HFFc6 (cell line): ENCODE data around the gene ARFGAP3. TPM values are rescaled to one million over a fixed set of nuclear protein-coding genes. Genes with fewer than 3 reads are reported as not detected.

Experiments
- DNase-seq: peaks from one replicate; pipeline ENCODE4 v3.0.0-alpha.2; 2018
- H3K27ac Mint-ChIP-seq: 2 replicates; pipeline ENCODE4 v1.8.0; 2020; ENCODE audit warnings: mild to moderate bottlenecking, mixed read lengths
- H3K27me3 Mint-ChIP-seq: 2 replicates; pipeline ENCODE4 v1.8.0; 2021; ENCODE audit warnings: mild to moderate bottlenecking, moderate library complexity, mixed read lengths; ENCODE audit not compliant: insufficient read depth
- H3K36me3 Mint-ChIP-seq: 2 replicates; pipeline ENCODE4 v1.8.0; 2021; ENCODE audit warnings: low read depth, mixed read lengths
- H3K4me1 Mint-ChIP-seq: 2 replicates; pipeline ENCODE4 v1.8.0; 2020; ENCODE audit warnings: low read depth, mixed read lengths
- H3K4me3 Mint-ChIP-seq: 2 replicates; pipeline ENCODE4 v1.8.0; 2020; ENCODE audit warnings: mild to moderate bottlenecking, moderate library complexity, mixed read lengths
- H3K9me3 Mint-ChIP-seq: 2 replicates; pipeline ENCODE4 v1.8.0; 2020; ENCODE audit warnings: mild to moderate bottlenecking, mixed read lengths
- total RNA-seq, 6 experiments: library from RNA; stranded (reverse); fragmentation: NEBNext Ultra II Directional; extraction: Animal tissue kit (Norgen Biotek cat#: 25700); gene quantifications; 2 replicates in 1 of 6; 3 replicates in 5 of 6; pipeline ENCODE4 v1.2.3, GENCODE V29; 2021
- TF ChIP-seq, protein P1 (sequence below): fragments of 200-600 bp; sonication (generic); IDR thresholded peaks from 2 replicates; pipeline ENCODE4 v1.5.0; 2021; ENCODE audit warnings: antibody characterized with exemption, mild to moderate bottlenecking

Gene ARFGAP3
- total RNA-seq, 6 experiments from 2014 or later: 62.6 to 77.7 (median 66.8) TPM

DNA sequence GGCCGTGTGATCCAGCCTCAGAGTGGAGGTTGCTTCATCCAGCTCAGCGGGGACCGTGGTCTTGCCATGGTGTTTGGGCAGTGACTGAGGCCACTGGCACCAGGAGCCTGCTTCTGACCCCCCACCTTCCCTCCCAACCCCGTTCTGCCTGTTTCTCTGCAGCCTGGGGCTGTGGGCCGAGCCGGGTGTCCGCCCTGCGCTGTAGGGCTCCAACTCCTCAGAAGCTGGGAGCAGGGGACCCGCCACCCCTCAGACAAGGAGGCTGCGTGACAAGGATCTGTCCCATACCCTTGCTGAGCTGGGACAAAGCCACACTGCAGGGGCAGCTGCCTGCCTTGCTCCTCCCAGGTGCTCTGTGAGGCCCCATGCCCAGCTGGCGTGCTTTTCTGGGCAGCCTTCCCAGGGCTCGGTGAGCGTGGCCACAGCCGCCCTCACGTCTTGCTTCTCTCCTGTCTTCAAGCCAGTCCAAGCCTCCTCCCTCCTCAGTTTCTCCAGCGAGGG, 11.7 kb upstream of the ARFGAP3 start:
- DNase-seq: no peak
- Mint-ChIP-seq H3K4me3 (no peak overlapping the region), H3K27me3 (peaks cover 6% of the 10 kb centered on the region), H3K36me3 (peaks cover 13% of the 10 kb centered on the region), H3K4me1 (peaks cover 8% of the 10 kb centered on the region), H3K9me3 (no peaks in the 10 kb centered on the region), H3K27ac (no peak overlapping the region)
- TF ChIP-seq, protein P1, sequence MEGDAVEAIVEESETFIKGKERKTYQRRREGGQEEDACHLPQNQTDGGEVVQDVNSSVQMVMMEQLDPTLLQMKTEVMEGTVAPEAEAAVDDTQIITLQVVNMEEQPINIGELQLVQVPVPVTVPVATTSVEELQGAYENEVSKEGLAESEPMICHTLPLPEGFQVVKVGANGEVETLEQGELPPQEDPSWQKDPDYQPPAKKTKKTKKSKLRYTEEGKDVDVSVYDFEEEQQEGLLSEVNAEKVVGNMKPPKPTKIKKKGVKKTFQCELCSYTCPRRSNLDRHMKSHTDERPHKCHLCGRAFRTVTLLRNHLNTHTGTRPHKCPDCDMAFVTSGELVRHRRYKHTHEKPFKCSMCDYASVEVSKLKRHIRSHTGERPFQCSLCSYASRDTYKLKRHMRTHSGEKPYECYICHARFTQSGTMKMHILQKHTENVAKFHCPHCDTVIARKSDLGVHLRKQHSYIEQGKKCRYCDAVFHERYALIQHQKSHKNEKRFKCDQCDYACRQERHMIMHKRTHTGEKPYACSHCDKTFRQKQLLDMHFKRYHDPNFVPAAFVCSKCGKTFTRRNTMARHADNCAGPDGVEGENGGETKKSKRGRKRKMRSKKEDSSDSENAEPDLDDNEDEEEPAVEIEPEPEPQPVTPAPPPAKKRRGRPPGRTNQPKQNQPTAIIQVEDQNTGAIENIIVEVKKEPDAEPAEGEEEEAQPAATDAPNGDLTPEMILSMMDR: no peak

DNA sequence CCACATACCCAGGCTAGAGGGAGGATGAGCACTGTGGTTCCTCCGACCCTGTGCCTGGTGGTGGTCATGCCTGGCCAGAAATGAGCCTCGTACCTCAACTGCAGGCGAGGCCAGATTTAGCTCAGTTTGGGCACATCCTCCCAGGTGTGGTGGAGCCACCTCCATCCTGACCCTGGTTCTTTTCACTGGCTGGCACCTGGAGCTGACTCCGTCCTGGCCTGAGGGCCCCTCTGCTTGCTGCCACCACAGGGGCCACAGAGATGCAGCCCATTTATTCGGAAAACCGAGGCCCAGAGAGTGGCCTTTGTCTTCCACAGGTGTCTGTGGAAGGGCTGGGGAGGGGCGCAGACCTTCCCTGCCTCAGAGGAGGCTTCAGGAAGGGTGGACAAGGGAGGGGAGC, 9.0 kb upstream of the ARFGAP3 start:
- Mint-ChIP-seq H3K4me3 (no peak overlapping the region), H3K27me3 (peaks cover 6% of the 10 kb centered on the region), H3K36me3 (peaks cover 16% of the 10 kb centered on the region), H3K9me3 (no peaks in the 10 kb centered on the region; the same call in 1 of the 2 replicates), H3K27ac (peak overlapping the region; percentile 55; the same call in 1 of the 2 replicates), H3K4me1 (peaks cover 29% of the 10 kb centered on the region)
- DNase-seq: no peak
- TF ChIP-seq, protein P1: no peak

DNA sequence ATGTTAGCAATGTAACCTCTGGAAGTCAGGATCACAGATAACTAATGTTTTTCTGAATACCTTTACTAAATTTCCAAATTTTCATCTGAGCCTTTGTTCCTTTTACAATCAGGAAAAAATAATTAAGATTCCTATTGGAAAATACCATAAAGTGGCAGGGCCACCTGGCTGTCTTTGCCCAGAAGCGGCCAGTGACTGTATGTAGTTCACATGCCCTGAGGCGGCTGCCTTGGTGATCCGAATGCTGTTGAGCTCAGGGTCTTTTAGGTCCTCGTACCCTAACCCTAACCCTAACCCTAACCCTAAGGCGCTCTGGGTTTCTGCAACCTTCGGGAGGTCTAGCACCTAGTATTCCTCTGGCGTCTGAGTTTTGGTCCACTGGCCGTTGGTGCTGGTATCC, 8.5 kb upstream of the ARFGAP3 start:
- Mint-ChIP-seq H3K4me1 (peaks cover 29% of the 10 kb centered on the region), H3K27me3 (peaks cover 6% of the 10 kb centered on the region), H3K4me3 (no peak overlapping the region), H3K27ac (peak overlapping the region; percentile 55; the same call in 1 of the 2 replicates), H3K9me3 (no peaks in the 10 kb centered on the region; the same call in 1 of the 2 replicates), H3K36me3 (peaks cover 20% of the 10 kb centered on the region)
- DNase-seq: no peak
- TF ChIP-seq, protein P1: no peak

DNA sequence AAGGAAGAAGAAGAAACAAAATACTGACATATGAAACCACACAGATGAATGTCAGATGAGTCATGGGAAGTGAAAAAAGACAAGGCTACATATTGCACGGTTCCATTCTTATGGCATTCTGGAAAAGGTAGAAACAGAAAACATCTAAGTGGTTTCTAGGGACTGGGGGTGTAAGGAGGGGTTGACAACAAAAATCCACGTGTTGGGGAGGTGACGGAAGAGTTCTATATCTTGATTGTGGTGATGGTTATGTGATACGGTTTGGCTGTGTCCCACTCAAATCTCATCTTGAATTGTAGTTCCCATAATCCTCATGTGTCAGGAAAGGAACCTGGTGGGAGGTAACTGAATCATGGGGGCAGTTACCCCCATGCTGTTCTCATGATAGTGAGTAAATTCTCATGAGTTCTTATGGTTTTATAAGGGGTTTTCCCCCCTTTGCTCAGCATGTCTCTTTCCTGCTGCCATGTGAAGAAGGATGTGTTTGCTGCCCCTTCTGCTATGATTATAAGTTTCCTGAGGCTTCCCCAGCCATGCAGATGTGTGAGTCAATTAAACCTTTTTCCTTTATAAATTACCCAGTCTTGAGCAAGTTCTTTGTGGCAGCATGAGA, 6.4 kb upstream of the ARFGAP3 start:
- peak overlapping the region; percentile 75 for H3K27ac Mint-ChIP-seq

DNA sequence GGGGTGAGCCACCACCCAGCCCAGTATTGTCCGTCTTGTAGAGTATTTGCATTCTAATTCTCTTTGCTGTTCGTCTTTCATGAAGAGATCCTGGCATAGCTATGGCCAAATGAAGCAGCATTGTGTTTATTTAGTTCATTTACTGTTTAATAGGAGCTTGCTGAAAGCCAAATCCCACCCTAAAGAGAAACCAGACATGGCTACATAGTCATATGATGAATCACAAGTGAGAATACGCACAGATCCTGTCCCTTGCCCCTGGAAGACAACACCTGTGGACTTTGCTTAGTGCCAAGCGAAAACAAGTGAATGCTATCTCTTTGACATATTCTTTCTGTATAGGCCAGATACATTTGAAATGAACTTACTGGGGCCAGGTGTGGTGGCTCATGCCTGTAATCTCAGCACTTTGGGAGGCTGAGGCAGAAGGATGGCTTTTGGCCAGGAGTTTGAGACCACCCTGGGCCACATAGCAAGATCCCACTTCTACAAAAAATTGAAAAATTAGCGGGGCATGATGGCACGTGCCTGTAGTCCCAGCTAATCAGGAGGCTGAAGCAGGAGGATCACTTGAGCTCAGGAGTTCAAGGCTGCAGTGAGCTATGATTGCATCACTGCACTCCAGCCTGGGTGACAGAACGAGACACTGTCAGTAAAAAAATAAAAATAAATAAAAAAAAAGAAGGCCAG, 5.1 kb upstream of the ARFGAP3 start:
- H3K36me3 Mint-ChIP-seq: peaks cover 21% of the 10 kb centered on the region
- H3K27ac Mint-ChIP-seq: peak overlapping the region; percentile 40
- H3K9me3 Mint-ChIP-seq: no peaks in the 10 kb centered on the region; the same call in 1 of the 2 replicates
- H3K4me1 Mint-ChIP-seq: peaks cover 23% of the 10 kb centered on the region
- H3K27me3 Mint-ChIP-seq: peaks cover 6% of the 10 kb centered on the region
- TF ChIP-seq, protein P1: no peak
- no peak overlapping the region; the same call in 1 of the 2 replicates for H3K4me3 Mint-ChIP-seq
- DNase-seq: peak; percentile 37

More for the DNA sequence above, 6.4 kb upstream of the ARFGAP3 start:
- Mint-ChIP-seq H3K4me1 (peaks cover 29% of the 10 kb centered on the region), H3K27me3 (peaks cover 6% of the 10 kb centered on the region), H3K9me3 (no peaks in the 10 kb centered on the region; the same call in 1 of the 2 replicates), H3K36me3 (peaks cover 17% of the 10 kb centered on the region), H3K4me3 (peak overlapping the region; percentile 35)
- TF ChIP-seq, protein P1: no peak
- peak; percentile 87 for DNase-seq
